HepG2 (cell line): ENCODE results near the gene BRD1. TPM values are rescaled to one million over a fixed set of nuclear protein-coding genes. Genes with fewer than 3 reads are reported as not detected.
A peak's percentile ranks its signal among the peaks of the same experiment; 100 is the strongest.

Experiments used
- CC2D1A ChIP-seq: sonication (generic); formaldehyde crosslinking; IDR thresholded peaks from 2 replicates; pipeline ENCODE4 v1.8.1; 2023; ENCODE audit warnings: mild to moderate bottlenecking, missing genetic modification reagents
- CEBPZ ChIP-seq: IDR thresholded peaks from 2 replicates; pipeline ENCODE4 v1.6.1; 2012; ENCODE audit warnings: low read length, improper control_type of control experiment
- DMAP1 ChIP-seq: IDR thresholded peaks from 2 replicates; pipeline ENCODE4 v1.6.1; 2016
- IKZF1 ChIP-seq: fragments of 450-650 bp; IDR thresholded peaks from 2 replicates; pipeline ENCODE4 v1.7.1; 2016
- MIXL1 ChIP-seq: IDR thresholded peaks from 2 replicates; pipeline ENCODE4 v1.6.1; 2016
- NR2C2 ChIP-seq: sonication (generic); formaldehyde crosslinking; IDR thresholded peaks from 2 replicates; pipeline ENCODE4 v1.4.0; 2020; ENCODE audit warnings: missing genetic modification reagents, mild to moderate bottlenecking, moderate library complexity, borderline replicate concordance
- NR2F1 ChIP-seq, 2 experiments: fragments of 450-650 bp in 1 of 2; formaldehyde crosslinking in 1 of 2; IDR thresholded peaks; 2 replicates each; pipeline versions ENCODE4 v1.5.0 to v1.6.1; 2016 to 2020; ENCODE audit warnings: mild to moderate bottlenecking in 1 of 2, missing compliant biosample characterization in 1 of 2, missing genetic modification reagents in 1 of 2, moderate library complexity in 1 of 2
- REL ChIP-seq: sonication (generic); formaldehyde crosslinking; conservative IDR thresholded peaks from 2 replicates; pipeline ENCODE4 v1.8.0; 2022; ENCODE audit warnings: mild to moderate bottlenecking, missing genetic modification reagents, moderate library complexity
- RFXANK ChIP-seq: IDR thresholded peaks from 2 replicates; pipeline ENCODE4 v1.6.1; 2016
- SCMH1 ChIP-seq: sonication (generic); formaldehyde crosslinking; IDR thresholded peaks from 2 replicates; pipeline ENCODE4 v1.9.0; 2021; ENCODE audit warnings: missing genetic modification reagents, mild to moderate bottlenecking, borderline replicate concordance
- TFDP2 ChIP-seq: sonication (generic); formaldehyde crosslinking; IDR thresholded peaks from 2 replicates; pipeline ENCODE4 v1.4.0; 2020; ENCODE audit warnings: missing genetic modification reagents
- THYN1 ChIP-seq: sonication (generic); formaldehyde crosslinking; IDR thresholded peaks from 2 replicates; pipeline ENCODE4 v1.8.1; 2023; ENCODE audit warnings: low read depth, mild to moderate bottlenecking, moderate library complexity, missing genetic modification reagents, borderline replicate concordance
- ZFAT ChIP-seq: sonication (generic); formaldehyde crosslinking; conservative IDR thresholded peaks from 2 replicates; pipeline ENCODE4 v1.8.1; 2023; ENCODE audit warnings: missing genetic modification reagents, inconsistent platforms
- ZNF24 ChIP-seq: fragments of 450-650 bp; IDR thresholded peaks from 2 replicates; pipeline ENCODE4 v1.6.1; 2017; ENCODE audit warnings: antibody characterized with exemption, mild to moderate bottlenecking
- ZNF296 ChIP-seq: sonication (generic); formaldehyde crosslinking; conservative IDR thresholded peaks from 2 replicates; pipeline ENCODE4 v1.5.0; 2020; ENCODE audit warnings: mild to moderate bottlenecking, missing genetic modification reagents
- ZNF776 ChIP-seq: sonication (generic); formaldehyde crosslinking; IDR thresholded peaks from 2 replicates; pipeline ENCODE4 v1.4.0; 2020; ENCODE audit warnings: mild to moderate bottlenecking, missing genetic modification reagents
- ZNF782 ChIP-seq: sonication (generic); formaldehyde crosslinking; IDR thresholded peaks from 2 replicates; pipeline ENCODE4 v1.4.0; 2020; ENCODE audit warnings: missing genetic modification reagents, mild to moderate bottlenecking, borderline replicate concordance
- ZZZ3 ChIP-seq: sonication (generic); formaldehyde crosslinking; IDR thresholded peaks from 2 replicates; pipeline ENCODE4 v1.4.0; 2020; ENCODE audit warnings: missing genetic modification reagents, mild to moderate bottlenecking, borderline replicate concordance
- polyA plus RNA-seq, 8 experiments: library from polyadenylated mRNA; depleted of rRNA in 3 of 8; stranded (reverse) in 7 of 8; unstranded in 1 of 8; fragments of >200 nt; fragmentation: Illumina TruSeq in 4 of 8; extraction: Trizol in 4 of 8; gene quantifications; 2 replicates each; pipeline versions ENCODE4 v1.2.1 to v1.2.3, GENCODE V29; 2011 to 2016; ENCODE audit warnings: low read depth in 4 of 8, missing spikeins in 1 of 8, mixed read lengths in 1 of 8; ENCODE audit not compliant: insufficient read depth in 1 of 8
- total RNA-seq, 5 experiments: library from RNA; depleted of rRNA; stranded (reverse); fragments of >200 nt; fragmentation: Illumina TruSeq; extraction: Trizol; gene quantifications; 2 replicates each; pipeline ENCODE4 v1.2.3, GENCODE V29; 2016; ENCODE audit warnings: low read depth in 1 of 5
- TF ChIP-seq, protein P1 (sequence below): sonication (generic); formaldehyde crosslinking; IDR thresholded peaks from 2 replicates; pipeline ENCODE4 v1.5.0; 2020; ENCODE audit warnings: missing genetic modification reagents, mild to moderate bottlenecking, borderline replicate concordance
- TF ChIP-seq, protein P2 (sequence below): sonication (generic); formaldehyde crosslinking; IDR thresholded peaks from 2 replicates; pipeline ENCODE4 v1.4.0; 2020; ENCODE audit warnings: missing genetic modification reagents
- TF ChIP-seq, protein P3 (sequence below): sonication (generic); formaldehyde crosslinking; IDR thresholded peaks from 2 replicates; pipeline ENCODE4 v1.5.0; 2020; ENCODE audit warnings: missing genetic modification reagents

BRD1 gene
- total and polyA plus RNA-seq, 2 of the 13 experiments (the other 11 are each of a cell fraction or from before 2014, with no cell fraction given), result 5.1 to 12.0 TPM

- TF ChIP-seq ZNF782 (CRISPR knock-in tag) (no peak; the same call in 1 of the 2 replicates), ZFAT (CRISPR knock-in tag) (no peak), THYN1 (no peak), ZNF24 (no peak), IKZF1 (no peak), DMAP1 (0 out of 2 replicates have a peak, but pooled peaks have one; percentile 44), NR2F1 (CRISPR knock-in tag; IDR thresholded peaks at IDR 0.05) (no peak), MIXL1 (CRISPR knock-in tag) (no peak), REL (CRISPR knock-in tag) (no peak), TFDP2 (no peak), NR2C2 (CRISPR knock-in tag) (no peak), CEBPZ (no peak), ZNF776 (CRISPR knock-in tag) (no peak), ZNF296 (no peak), RFXANK (no peak), SCMH1 (CRISPR knock-in tag) (no peak), CC2D1A (CRISPR knock-in tag) (no peak), ZZZ3 (CRISPR knock-in tag) (no peak)
- TF ChIP-seq, protein P1, sequence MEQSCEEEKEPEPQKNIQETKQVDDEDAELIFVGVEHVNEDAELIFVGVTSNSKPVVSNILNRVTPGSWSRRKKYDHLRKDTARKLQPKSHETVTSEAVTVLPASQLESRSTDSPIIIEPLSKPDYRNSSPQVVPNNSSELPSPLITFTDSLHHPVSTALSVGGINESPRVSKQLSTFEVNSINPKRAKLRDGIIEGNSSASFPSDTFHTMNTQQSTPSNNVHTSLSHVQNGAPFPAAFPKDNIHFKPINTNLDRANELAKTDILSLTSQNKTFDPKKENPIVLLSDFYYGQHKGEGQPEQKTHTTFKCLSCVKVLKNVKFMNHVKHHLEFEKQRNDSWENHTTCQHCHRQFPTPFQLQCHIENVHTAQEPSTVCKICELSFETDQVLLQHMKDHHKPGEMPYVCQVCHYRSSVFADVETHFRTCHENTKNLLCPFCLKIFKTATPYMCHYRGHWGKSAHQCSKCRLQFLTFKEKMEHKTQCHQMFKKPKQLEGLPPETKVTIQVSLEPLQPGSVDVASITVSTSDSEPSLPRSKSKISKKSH (CRISPR knock-in tag), result no peak
- TF ChIP-seq, protein P2, sequence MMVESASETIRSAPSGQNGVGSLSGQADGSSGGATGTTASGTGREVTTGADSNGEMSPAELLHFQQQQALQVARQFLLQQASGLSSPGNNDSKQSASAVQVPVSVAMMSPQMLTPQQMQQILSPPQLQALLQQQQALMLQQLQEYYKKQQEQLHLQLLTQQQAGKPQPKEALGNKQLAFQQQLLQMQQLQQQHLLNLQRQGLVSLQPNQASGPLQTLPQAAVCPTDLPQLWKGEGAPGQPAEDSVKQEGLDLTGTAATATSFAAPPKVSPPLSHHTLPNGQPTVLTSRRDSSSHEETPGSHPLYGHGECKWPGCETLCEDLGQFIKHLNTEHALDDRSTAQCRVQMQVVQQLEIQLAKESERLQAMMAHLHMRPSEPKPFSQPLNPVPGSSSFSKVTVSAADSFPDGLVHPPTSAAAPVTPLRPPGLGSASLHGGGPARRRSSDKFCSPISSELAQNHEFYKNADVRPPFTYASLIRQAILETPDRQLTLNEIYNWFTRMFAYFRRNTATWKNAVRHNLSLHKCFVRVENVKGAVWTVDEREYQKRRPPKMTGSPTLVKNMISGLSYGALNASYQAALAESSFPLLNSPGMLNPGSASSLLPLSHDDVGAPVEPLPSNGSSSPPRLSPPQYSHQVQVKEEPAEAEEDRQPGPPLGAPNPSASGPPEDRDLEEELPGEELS (CRISPR knock-in tag), result no peak
- TF ChIP-seq, protein P3, sequence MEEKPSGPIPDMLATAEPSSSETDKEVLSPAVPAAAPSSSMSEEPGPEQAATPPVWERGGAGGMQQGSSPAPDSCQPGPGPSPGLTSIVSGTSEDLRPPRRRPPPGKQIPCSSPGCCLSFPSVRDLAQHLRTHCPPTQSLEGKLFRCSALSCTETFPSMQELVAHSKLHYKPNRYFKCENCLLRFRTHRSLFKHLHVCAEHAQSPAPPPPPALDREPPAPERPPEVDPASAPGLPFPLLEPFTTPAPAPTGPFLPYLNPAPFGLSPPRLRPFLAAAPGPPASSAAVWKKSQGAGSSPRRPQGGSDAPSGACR, result no peak
Observed at GRCh38 chr22:49853981-49854831, 26.5 kb upstream of the BRD1 start (continued).
